ENCODE measurements around the gene GPR45.

The GPR45 gene

DNA sequence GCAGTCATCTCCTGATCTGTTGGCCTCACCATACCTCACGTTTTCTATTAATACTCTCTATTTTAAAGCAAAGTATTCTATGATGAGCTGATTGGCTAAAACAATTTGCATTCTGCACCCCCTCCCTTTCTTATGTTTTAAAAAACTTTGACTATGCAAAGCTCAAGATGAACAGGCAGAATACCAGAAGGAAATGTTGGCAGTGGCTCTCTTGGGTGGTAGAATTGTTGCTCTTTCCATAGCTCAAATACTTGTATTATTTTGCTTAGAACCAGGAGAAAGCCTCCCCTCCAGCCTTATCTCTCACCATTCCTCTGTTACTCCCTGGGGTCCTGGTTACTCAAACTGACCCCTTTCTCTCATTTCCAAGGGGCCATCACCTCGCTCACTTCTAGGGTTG, 14.4 kb downstream of the GPR45 start:
- FAIRE-seq, result no peak

DNA sequence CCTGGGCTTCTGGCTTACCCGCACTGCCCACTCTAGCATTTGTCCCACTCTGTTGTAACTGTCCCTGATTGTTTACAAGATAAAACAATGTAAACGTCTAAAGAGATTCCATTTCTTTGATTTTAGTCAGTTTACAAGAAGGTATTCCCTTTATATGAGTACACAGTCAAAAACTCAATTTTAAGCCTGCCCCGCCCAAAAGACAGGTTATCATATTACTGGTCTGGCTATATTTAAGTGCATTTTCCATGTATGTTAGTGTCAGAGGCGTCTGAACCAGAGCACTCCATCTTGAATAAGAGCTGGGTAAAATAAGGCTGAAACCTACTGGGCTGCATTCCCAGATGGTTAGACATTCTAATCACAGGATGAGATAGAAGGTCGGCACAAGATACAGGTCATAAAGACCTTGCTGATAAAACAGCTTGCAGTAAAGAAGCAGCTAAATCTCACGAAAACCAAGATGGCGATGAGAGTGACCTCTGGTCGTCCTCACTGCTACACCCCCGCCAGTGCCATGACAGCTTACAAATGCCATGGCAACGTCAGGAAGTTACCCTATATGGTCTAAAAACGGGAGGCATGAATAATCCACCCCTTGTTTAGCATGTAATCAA, 15.0 kb downstream of the GPR45 start:
- no peak for FAIRE-seq

DNA sequence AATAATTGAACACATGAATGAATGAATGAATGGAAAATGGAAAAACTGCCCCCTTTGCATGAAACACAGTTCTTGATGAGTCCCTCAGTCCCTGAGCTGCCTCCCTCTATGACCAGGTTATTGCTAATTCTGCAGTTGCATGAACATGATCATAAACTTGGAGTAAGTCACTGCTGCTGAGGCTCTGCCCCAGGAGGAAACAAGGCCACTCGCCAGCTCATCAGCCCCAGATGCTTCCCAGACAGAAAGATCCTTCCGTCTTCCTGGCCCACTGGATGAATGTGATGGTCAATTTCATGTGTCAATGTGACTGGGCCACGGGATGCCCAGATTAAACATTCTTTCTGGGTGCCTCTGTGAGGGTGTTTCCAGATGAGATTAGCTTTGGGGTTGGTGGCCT, 16.4 kb downstream of the GPR45 start:
- FAIRE-seq, result no peak

DNA sequence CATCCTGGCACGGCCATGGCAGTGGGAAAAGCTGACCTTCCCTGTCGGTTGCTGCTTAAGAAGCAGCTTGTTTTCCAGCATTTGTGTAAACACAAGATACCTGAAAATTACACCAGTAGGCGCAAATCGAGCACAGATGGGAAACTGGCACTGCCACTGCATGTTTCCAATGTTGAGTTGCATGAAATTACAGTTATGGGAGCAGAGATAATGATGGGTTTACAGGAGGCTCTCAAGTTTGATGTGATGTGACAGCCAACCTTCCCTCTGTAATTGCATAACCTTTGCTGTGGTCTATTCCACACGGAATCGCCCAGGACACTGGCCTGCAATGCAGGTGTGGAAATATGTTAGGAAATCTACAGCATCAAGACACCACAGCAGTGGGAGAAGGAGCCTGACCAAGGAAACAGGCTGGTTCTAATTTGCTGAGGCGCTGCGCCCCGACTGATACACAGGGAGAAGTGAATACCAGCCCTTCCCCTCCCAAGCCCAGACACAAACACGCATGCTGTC, 17.4 kb downstream of the GPR45 start:
- no peak for FAIRE-seq

DNA sequence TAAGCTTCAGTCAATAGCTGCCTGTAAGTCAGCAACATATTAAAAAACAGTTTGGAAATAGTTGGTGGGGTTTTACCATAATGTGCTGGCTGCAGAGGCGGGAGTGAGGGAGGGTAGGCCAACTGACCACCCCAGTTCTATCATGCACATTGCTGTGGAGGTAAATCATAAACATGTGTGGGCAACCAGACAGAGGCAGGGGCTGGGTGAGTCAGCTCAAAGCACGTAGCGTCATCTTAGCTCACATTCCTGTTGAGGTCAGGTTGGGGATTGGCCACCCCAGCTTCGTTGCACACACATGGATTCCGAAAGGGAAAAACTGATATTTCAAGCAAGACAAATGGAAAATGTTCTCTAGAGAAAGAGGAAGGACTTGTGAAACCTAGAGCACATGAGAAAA, 19.5 kb downstream of the GPR45 start:
- FAIRE-seq, result no peak

DNA sequence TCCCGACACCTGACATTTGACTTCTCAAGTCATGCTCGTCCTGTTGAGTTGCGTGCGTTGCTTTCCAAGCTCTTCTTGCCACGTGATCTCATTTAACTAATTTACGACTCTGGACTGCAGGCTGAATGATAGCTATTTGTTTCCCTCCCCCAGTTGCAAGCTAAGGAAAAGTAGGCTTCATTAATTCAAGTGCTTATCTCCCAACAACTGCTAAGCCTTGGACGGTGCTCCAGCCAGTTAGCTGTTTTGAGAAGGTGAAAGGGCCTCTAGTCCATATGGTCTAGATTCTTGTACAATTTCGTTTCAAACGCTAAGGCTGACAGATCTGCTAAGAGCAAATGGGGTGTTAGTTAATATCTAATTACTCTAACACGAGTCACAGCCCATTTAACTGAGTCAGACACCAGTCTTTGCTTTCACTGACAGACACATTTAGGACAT, 21.1 kb downstream of the GPR45 start:
- FAIRE-seq, result no peak

DNA sequence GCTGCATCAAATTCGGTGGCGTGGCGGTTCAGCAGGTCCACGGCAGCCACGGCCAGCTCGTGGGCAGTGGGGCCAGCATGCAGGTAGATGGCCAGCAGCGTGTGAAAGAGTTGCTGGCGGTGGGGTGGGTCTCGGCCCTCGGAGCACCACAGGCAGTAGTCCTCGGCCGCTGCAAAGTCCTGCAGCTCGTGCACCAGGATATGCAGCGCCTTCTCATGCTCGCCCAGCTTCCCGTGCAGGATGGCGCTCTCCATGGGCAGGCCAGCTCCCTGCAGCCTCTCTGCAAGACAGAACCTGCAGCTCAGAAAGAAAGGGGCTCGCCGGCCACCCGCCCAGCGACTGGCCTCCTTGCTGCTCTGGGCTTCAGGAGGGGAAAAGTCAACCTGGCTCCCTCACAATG, 27.9 kb downstream of the GPR45 start:
- no peak for FAIRE-seq

DNA sequence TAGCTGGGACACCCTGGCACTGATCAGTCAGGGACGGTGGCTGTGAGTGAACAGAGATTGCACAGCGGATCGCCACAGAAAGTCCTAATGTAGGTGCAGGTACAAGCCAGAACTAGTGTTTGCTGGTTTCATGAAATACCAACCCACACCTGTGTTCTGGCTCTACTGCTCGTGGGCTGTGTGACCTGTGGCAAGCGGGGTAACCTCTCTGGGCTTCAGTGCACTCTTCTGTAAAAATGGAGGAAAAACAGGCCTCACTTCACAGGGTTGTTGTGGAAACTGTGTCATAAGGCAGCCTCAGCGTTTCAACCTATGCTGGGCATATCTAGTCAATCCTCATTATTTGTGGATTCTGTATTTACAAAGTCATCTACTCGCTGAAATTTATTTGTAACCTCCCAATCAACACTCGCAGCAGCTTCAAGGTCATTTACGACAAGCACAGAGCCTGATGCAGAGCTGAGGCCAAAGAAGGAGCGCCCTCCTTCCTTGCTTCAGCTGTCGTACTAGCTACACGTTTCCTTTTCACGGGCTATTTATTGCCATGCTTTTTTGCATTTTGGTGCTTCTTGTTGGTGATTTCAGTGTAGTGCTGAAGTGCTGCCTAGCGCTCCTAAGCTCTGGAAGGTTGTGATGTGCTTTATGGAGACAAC, 30.0 kb downstream of the GPR45 start:
- FAIRE-seq, result no peak

DNA sequence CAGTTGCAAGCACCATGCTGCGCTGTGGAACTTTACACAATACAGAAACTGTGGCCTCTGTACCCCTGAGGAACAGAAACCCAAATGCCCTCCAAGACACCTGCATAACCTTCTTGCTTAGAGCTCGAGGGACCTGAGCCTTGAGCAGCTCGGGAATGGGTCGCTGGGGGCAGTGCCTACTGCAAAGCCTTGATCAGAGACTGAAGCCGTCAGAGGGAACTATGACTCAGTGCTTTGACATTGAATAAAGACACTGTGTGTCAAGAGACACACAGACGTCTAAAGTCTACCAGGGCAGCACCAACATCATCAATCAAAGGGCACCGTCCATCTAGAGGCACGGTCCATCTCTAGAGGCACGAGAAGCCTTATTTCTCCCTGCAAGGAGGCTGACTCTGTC, 30.6 kb downstream of the GPR45 start:
- no peak for FAIRE-seq

DNA sequence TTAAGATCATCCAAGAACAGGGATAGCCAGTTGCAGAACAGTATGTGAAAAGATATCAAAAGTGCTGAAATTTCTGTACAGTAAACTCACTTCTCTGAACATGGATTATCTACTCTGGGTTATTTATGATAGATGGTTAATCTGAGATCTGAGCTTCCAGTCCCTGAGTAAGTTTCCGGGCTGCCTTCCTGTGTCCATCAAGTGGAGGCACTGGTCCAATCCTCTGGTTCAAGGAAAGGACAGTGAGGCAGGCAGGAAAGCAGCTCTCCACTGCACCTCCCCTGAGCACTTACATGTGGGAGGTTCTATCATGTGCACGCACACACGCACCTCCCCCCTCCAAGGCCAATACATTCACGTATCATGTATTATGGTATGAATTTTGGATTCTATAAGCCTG, 32.5 kb downstream of the GPR45 start:
- FAIRE-seq, result no peak

DNA sequence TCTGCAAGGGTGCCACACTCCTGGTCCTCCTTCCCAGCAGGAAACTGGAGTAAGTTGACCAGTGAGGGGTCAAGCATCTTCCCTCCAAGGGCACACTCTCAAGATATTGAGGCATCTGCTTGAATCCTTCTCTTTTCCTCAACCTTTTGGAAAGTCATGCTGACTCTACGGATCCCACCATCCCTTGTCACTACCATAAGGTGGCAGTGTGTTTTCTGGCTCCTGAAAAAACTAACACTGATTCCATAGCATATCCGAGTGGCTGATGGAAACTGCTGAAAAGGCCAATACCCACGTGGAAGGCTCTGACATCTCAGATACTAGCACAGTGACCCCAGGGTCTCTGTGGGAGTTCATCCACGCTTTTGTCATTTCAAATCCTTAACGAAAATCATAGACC, 37.1 kb downstream of the GPR45 start:
- no peak for FAIRE-seq

DNA sequence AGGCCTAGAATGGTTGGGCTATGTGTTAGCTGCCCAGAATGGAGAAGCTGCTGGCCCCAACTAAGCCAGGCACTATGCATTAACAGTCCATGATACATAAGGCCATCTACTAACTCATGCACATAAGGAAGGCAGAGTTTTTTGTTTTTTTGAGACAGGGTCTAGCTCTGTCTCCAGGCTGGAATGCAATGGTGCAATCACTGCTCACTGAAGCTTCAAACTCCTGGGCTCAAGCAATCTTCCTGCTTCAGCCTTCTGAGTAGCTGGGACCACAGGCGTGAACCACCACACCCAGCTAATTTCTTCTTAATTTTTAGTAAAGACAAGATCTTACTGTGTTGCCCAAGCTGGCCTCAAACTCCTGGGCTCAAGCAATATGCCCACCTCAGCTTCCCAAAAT, 37.6 kb downstream of the GPR45 start:
- no peak for FAIRE-seq

DNA sequence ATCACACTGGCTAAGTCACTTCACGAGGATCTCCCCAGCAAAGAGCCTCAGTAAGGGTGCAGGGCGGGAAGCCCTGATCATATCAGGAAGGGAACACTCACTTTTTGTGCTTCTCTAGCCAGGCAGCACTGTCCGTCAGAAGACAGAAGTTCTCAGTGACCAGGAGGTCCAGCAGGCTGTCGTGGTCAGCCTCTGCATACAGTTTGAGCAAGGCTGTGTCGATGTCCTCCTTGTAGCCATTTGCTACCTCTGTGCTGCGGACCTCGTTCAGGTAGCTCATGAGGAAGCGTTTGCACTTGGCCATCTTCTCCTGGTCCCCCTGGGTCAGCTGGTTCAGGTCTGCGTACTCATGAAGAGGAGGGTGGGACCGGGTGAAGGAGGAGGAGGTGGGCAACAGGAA, 38.7 kb downstream of the GPR45 start:
- no peak for FAIRE-seq

DNA sequence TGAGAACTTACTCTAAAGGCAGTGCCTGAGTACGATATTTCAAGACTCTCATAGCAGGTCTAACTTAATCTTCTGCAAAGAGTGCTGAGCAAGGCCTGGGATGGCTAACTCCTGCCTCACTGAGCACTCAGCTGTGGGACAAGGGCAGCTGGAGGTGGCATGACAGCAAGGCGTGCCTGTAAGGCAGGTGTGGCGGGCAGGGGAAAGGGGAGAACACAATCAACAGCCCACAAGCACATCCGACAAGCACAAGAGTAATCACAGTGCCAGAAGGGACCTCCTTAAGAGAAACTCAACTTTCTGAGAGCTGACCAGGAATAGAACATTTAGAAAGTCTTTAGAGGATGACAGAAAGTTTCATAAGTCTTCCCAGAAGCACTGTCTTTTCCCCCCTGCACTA, 42.0 kb downstream of the GPR45 start:
- no peak for FAIRE-seq

DNA sequence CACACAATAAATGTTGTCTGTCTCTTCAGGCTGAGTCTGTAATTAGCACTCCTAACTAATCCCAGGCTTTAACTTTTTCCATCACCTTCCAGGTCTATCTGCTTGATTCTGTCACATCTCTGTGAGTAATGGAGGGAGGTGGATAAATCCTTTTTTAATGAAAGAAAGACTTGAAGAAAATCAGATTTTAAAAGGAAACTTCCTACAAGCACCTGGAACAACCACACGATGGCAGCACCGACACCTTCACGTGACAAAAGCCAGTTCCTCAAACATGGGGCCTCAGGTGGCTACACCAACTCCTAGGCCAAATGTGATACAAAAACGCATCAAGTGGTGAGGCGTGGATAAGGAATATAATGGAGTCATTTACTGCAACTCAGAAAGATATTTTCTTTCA, 46.1 kb downstream of the GPR45 start:
- no peak for FAIRE-seq

DNA sequence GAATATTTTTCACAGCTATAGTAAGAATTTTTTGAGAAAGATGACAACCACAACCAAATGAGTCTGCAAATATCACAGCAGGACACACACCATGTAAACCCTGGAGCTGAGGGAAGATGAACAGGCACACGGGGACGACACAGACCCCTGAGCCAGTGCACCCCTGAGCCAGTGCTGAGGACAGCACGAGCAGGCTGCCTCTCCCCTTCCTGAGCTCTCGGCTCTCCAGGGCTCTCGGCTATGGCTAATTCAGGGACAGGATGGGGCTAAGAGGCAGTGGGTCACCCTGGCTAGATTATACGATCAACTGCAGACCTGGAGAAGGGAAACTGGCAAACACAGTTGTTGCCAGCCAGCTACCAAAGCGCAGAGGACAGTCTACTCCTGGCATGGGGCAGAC, 46.6 kb downstream of the GPR45 start:
- FAIRE-seq, result no peak

DNA sequence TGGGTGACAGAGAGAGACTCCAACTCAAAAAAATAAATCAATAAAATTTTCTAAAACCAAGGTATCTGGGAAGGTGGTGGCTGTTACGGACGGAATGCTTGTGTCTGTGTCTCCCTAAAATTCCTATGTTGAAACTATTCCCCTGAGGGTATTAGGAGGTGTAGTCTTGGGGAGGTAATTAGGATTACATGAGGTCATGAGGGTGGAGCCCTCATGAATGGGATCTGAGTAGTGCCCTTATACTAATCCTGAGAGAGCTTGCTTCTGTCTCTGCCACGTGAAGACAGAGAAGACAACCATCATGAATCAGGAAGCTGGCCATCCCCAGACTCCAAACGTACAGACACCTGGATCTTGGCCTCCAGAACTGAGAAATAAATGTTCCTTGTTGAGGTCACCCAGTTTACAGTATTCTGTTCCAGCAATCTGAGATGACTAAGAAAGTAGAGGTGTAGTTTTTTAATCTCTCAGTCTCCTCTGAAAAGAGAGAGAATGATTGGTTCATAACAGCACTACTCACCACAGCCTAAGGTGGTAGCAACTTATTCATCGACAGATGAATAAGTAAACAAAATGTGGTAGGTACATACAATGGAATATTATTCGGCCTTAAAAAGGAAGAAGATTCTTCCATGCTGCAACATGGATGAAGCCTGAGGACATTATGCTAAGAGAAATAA, 49.6 kb downstream of the GPR45 start:
- FAIRE-seq, result no peak

DNA sequence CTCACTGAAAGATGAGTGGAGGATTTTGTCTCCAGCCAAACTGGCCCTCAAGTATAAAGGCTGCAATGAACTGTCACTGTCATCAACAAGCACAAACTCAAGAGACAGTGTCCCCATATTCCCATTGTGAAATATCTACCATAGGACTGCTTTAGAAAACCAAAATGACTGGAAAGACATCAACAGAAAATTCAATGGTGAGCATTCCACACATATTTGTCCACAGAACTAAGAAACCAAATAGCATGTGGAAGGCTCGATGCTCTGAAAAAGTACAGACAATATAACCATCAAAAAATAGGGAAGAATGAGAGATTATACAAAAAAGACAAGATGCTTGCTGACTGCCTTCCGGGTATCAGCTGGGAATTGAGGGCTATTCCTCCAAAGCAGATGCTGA, 50.4 kb downstream of the GPR45 start:
- FAIRE-seq, result no peak
